A673 (cell line): ENCODE results near the gene MRPL43.

Experiments
- CTCF ChIP-seq: fragments of 300-800, 200-600 bp; sonication (generic); conservative IDR thresholded peaks from 2 replicates; pipeline ENCODE4 v1.5.1; 2017; ENCODE audit warnings: low read depth, mild to moderate bottlenecking, antibody characterized with exemption, low read length, moderate library complexity, mixed read lengths
- EZH2 ChIP-seq: fragments of 200-600 bp; sonication (generic); IDR thresholded peaks from 2 replicates; pipeline ENCODE4 v1.6.1; 2017; ENCODE audit warnings: borderline replicate concordance, low read depth, mild to moderate bottlenecking, mixed read lengths, antibody characterized with exemption, low read length; ENCODE audit not compliant: poor library complexity, severe bottlenecking

DNA sequence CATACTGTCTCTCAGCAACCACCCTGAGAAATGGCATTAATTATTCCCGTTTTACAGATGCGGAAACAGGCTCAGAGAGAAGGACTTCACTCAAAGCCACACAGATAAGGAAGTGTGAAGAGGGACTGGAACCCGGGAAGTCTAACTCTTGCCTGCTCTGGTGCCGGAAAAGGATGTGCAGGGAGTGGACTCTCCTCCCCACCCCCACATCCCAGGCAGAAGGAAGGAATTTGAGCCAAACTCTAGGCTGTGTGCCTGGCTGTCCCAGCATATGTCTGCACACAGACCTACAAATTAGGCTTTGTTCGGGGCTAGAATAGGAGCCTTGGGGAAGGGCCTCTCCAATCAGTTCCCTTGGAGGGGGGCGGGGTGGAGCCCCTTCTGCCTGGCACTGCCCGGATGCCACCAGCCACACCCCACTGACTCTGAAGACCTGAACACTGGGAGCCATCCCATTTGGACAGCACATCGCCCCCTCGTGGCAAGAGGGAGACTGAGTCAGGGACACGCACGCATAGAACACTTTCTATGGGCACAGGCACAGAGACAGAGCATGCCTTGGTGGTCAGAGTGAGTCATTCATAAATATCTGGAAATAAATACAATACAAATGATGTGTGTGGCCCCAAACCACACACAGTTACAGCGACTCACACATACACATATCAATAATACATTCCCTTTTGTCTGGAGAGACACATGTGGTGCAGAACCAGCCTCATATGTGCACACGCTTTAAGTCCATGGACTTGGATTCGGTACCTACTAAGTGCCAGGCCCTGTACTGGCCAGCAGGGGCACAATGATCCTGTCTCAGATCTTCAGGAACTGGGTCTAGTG lies 25.4 kb upstream of the MRPL43 start:
- peak; percentile 99 for TF ChIP-seq CTCF
- no peak for TF ChIP-seq EZH2
